Astrocyte of the spinal cord (primary cell): ENCODE data around the gene COA1.

Experiments used
- DNase-seq: peaks from one replicate; pipeline ENCODE4 v3.0.0; 2011; ENCODE audit warnings: low read depth, low spot score
- H3K4me3 ChIP-seq: 2 replicates; pipeline ENCODE4 v1.5.1; 2011; ENCODE audit warnings: low read depth, mild to moderate bottlenecking, low read length, moderate library complexity
- in situ Hi-C: cut with HindIII; loops from 2 replicates; pipeline ENCODE4 v1.10.0; 2017; ENCODE audit warnings: low sequenced_read_pairs
- TF ChIP-seq, protein P1 (sequence below): IDR thresholded peaks from 2 replicates; pipeline ENCODE4 v1.5.1; 2012; ENCODE audit warnings: low read depth, mild to moderate bottlenecking, low read length, inconsistent platforms

COA1 gene

DNA sequence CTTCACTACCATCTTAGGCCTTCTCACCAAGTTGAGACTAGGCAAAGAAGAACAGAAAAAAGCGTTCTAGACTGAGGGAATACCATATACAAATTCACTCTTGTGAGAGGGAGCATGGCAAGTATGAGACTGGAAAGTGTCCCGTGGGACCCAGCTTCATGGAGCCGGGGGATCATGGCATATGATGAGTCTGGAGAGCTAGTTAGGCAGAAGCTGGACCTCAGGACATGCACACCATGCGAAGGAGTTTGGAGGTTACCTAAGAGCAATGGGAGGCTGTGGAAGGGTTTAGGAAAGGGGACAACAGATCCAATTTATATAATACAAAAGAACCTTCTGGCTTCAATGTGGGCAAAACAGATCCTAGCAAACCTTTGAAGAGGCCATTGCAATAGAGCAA lies 112.3 kb downstream of the COA1 start:
- no peak for DNase-seq
- TF ChIP-seq, protein P1, sequence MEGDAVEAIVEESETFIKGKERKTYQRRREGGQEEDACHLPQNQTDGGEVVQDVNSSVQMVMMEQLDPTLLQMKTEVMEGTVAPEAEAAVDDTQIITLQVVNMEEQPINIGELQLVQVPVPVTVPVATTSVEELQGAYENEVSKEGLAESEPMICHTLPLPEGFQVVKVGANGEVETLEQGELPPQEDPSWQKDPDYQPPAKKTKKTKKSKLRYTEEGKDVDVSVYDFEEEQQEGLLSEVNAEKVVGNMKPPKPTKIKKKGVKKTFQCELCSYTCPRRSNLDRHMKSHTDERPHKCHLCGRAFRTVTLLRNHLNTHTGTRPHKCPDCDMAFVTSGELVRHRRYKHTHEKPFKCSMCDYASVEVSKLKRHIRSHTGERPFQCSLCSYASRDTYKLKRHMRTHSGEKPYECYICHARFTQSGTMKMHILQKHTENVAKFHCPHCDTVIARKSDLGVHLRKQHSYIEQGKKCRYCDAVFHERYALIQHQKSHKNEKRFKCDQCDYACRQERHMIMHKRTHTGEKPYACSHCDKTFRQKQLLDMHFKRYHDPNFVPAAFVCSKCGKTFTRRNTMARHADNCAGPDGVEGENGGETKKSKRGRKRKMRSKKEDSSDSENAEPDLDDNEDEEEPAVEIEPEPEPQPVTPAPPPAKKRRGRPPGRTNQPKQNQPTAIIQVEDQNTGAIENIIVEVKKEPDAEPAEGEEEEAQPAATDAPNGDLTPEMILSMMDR: no peak
- in situ Hi-C loops: no loop called here
- no peak overlapping the region for H3K4me3 ChIP-seq

DNA sequence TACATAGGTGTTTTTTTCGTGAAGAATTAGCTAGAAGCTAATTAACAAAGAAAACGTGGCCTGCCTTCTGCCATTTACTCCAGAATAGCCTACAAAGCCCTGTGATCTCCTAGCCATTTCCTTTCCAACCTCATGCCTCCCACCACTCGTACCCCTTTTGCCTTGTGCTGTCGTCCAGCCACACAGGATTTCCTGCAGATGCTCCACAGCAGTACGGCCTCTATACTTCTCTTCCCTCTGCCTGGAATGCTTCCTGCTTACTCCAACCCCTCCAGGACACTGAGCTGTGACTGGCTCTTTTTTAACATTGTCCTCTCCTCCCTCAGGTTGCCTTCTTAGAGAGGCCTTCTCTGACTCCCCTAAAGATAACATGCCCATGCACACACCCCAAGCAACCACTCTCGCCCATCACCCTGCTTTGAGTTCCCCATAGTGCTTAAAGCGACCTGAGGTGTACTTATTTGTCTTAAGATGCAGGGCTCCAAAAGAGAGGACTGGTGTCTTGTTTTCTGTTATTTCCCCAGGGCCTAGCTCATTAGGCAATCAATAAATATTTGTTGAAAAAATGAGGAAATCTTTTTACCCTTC lies 113.7 kb downstream of the COA1 start:
- H3K4me3 ChIP-seq: no peak overlapping the region
- TF ChIP-seq, protein P1: no peak
- in situ Hi-C loops: no loop called here
- no peak for DNase-seq

DNA sequence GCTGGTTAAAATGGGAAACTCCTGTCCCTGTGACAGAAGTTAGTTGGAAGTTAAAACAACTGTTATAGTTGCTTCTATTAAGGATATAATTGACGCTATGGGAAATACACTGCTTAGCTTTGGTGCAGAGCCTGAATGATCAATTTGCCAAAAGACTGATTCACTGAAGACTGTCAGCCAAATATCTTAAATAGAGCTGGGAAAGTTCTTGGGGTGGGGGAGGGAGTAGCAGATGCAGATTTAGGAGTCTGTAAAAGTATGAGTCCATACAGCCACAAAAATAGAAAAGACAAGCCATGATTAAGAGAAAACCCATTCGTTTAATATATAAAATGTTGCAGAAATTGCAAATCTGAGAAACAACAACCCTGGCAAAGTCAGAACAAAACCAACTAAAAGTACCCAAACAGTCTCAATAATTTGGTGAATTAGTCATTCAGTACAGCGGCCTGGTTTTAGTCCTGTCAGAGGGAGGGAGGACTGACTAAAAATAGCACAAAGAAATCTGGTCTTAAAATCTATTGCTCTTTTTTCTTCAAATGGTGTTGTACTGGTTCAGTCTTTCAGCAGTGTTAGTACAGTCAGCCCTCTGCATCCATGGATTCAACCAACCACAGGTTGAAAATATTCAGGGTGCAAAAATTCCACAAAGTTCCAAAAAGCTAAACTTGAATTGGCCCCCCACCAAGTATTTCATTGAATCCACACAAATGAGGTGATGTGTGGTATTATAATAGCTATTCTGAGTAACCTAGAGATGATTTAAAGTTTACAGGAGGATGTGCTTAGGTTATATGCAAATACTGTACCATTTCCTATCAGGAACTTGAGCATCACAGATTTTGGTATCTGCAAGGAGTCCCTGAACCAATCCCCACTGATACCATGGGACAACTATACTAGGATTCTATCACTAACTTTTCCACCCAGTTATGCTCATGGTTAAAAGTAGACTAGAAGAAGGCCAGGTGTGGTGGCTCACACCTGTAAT lies 116.4 kb downstream of the COA1 start:
- no peak overlapping the region for H3K4me3 ChIP-seq
- DNase-seq: peak; percentile 67
- in situ Hi-C loops: no loop called here
- TF ChIP-seq, protein P1: no peak

DNA sequence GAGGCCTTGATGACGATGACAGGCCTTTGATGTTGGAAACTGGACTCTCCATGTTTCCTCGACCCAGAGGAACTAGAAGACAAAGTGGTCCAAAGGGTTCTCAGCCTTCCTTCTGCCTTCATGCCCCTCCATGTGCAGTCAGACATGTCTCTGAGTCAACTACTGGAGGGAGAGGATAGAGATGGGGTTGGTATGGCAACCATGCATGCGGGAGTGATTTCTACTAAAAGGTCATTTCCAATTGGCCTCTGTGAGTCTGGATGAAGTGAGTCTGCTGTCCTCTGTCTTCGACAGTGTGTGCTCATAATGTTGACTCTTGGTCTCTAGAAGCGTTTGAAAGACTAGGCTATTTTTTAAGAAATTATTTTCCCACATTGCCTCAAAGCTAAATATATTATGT lies 117.2 kb downstream of the COA1 start:
- TF ChIP-seq, protein P1: no peak
- in situ Hi-C loops: no loop called here
- no peak for DNase-seq
- H3K4me3 ChIP-seq: no peak overlapping the region

DNA sequence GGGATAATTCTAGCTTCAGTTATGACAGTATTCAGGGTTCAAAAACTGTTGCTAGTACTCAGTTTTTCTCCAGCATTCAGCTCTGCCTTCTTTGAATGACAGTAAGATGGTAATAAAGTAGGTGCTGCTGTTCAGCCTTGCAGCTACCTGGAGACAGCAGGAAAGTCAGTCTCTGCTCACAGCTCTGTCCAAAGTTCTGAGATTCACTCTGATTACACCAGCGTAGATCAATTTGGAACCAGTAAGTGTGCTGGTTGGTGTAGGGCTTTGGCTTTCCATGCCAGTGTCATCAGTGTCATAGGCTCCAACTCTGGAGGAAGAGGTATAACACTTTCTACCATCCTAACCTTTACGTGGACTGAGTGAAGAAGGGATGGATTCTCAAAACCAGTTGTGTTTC lies 120.2 kb downstream of the COA1 start:
- DNase-seq: no peak
- H3K4me3 ChIP-seq: no peak overlapping the region
- TF ChIP-seq, protein P1: no peak
- in situ Hi-C loops: no loop called here

DNA sequence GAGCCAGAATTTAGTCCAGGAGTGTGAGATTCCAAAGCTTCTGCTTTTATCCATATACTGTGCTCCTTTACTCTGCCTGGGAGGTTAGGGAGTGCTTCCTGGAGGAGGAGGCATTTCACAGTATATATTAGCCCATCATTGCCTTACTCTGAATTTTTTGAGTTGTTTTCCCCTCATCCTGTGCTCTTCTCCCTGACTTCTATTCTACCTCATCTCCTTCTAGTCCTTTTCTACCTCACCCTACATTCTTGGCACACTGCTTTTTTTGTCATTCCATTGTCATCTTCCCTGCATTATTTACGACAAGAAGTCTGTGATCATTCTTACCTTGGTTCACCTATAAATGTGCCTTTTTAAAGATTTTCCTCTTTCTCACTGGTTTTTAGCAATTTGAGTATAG lies 125.1 kb downstream of the COA1 start:
- no peak for DNase-seq
- in situ Hi-C loops: no loop called here
- H3K4me3 ChIP-seq: no peak overlapping the region
- TF ChIP-seq, protein P1: no peak
